GM04503 (cell line): ENCODE data around the gene STAB1.
A peak's percentile ranks its signal among the peaks of the same experiment; 100 is the strongest.

Experiments
- DNase-seq: peaks from one replicate; pipeline ENCODE4 v3.0.0-alpha.2; 2012; ENCODE audit warnings: low read depth

STAB1 gene

DNA sequence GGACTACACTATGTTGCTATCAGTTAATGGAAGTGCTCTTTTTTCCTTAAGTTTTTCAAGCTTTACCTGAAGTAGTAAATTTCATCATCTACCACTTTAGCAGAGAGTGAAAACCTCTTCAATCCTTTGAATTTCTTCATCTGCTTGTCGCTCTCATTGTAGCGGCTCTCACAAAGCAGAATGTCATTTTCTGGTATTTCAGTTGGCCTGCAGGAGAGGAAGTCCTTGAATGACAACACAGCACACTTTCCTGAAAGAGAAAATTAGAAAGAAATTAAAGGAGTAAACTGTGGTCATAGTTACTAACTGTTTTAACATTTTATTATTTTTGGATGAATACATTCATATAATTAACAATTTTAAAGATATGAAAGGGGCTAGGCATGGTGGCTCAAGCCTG lies 68.8 kb downstream of the STAB1 start:
- no peak for DNase-seq

DNA sequence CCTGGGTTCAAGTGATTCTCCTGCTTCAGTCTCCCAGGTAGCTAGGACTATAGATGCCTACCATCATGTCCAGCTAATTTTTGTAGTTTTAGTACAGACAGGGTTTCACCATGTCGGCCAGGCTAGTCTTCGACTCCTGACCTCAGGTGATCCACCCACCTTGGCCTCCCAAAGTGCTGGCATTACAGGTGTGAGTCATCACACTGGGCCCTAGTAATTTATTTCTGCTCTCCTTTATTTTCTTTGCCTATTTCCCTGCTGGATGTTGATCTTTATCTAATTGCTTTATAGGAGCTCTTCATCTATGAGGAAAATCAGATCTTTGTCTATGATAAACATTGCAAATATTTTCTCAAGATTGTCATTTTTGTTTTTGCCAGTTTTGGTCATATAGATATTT lies 72.9 kb downstream of the STAB1 start:
- DNase-seq = no peak

DNA sequence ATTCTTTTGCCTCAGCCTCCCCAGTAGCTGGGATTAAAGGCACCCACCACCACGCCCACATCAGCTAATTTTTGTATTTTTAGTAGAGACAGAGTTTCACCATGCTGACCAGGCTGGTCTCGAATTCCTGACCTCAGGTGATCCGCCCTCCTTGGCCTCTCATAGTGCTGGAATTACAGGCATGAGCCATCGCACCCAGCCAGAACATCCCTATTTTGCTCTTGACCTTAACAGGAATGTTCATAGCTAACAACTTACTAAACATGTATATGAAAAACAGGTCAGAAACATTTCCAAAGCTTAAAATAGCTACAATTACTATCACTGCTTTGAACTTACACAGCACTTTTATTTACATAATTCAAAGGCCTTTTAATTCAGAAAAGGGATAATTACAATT lies 74.9 kb downstream of the STAB1 start:
- DNase-seq = peak; percentile 34

DNA sequence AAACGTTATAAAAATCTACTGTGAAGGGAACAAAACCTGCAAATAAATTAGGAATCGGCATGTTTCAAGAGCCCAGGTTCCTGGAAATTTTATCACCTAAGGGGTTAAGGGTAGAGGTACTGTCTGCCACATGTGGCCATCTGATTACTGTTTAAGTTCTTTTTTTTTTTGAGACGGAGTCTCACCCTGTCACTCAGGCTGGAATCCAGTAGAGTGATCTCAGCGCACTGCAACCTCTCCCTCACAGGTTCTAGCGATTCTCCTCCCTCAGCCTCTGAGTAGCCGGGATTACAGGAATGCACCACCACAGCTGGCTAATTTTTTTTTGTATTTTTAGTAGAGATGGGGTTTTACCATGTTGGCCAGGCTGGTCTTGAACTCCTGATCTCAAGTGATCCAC lies 77.1 kb downstream of the STAB1 start:
- DNase-seq = no peak
